SK-N-MC (cell line): ENCODE data around the gene SYT2.
"Not testable (repeated sequence)": the region's sequence is repeated elsewhere in the genome, so short reads cannot be mapped to it uniquely, and the experiment has no call there.

Source experiments
- DNase-seq: peaks from one replicate; pipeline ENCODE4 v3.0.0-alpha.2; 2011; ENCODE audit warnings: low read depth, low spot score
- H3K27ac ChIP-seq: fragments of 200-600 bp; sonication (generic); 2 replicates; pipeline ENCODE4 v1.5.1; 2016; ENCODE audit warnings: mixed run types
- H3K36me3 ChIP-seq: fragments of 200-600 bp; sonication (generic); 2 replicates; pipeline ENCODE4 v1.6.1; 2017; ENCODE audit warnings: antibody characterized with exemption, low read length, mixed read lengths; ENCODE audit not compliant: insufficient read depth
- H3K4me3 ChIP-seq: fragments of 200-600 bp; sonication (generic); 2 replicates; pipeline ENCODE4 v1.5.1; 2016
- H3K9ac ChIP-seq: fragments of 200-600 bp; sonication (generic); 2 replicates; pipeline ENCODE4 v1.8.0; 2017; ENCODE audit warnings: mixed run types, mixed read lengths; ENCODE audit not compliant: insufficient read length
- H3K9me3 ChIP-seq: fragments of 200-600 bp; sonication (generic); 2 replicates; pipeline ENCODE4 v1.6.1; 2017; ENCODE audit warnings: low read depth, mild to moderate bottlenecking, antibody characterized with exemption, low read length, moderate library complexity, mixed read lengths
- EZH2 ChIP-seq: fragments of 200-600 bp; sonication (generic); IDR thresholded peaks from one replicate; pipeline ENCODE4 v1.6.1; 2017; ENCODE audit warnings: antibody characterized with exemption
- FOXP2 ChIP-seq: optimal IDR thresholded peaks from 2 replicates; pipeline ENCODE3; 2011; ENCODE audit warnings: mild to moderate bottlenecking, moderate library complexity; ENCODE audit not compliant: insufficient read depth; ENCODE audit errors: extremely low read length, control extremely low read depth
- POLR2AphosphoS5 ChIP-seq: IDR thresholded peaks from 2 replicates; pipeline ENCODE4 v1.6.1; 2012; ENCODE audit warnings: mild to moderate bottlenecking, low read depth, low read length, borderline replicate concordance

Gene SYT2

GRCh38 chr1:202632241-202632640 lies 78.0 kb downstream of the SYT2 start:
- Histone ChIP-seq H3K27ac (no peak overlapping the region), H3K9ac (no peak overlapping the region), H3K4me3 (no peak overlapping the region), H3K36me3 (no peaks in the 10 kb centered on the region), H3K9me3 (no peaks in the 10 kb centered on the region)
- no peak for TF ChIP-seq POLR2AphosphoS5
- TF ChIP-seq EZH2, result no peak
- no peak for TF ChIP-seq FOXP2
- no peak for DNase-seq

DNA sequence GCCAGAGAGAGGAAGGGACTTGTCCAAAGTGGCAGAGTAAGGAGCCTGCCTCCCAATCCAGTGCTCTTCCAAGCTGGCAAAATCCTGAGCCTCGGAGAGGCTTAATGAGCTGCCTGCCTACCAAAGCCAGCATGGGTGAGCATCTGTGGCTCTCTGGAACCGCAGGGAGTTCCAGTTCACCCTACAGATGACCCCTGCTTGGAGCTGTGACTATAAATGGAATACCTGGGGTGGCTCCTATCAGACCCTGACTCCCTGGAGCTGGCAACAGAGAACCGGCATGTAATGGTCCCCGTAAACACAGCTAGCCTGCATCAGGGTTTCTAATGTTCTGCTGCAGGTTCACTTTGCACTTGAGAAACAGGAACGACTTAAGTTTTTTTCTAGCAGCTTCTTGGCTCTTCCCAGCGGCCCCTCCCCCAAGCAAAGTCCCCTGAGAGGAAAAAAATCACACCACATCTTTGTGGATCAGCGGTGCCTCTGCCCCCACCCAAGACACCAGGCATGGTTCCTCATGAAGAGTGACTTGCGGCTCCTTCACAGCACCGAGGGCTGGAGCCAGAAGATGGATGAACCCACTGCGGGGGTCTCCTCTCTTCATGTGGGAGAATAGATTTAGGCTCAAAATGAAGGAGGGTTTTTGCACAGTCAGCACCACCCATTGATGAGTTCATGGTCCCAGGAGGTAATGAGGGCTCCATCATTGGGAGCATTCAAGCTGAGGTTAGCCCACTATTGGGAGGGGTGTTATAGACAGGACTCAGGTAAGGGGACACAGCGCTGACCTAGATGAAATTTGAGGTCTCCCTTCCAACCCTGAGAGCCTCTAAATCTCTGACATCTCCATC lies 79.0 kb downstream of the SYT2 start:
- TF ChIP-seq FOXP2 (no peak), POLR2AphosphoS5 (no peak), EZH2 (no peak)
- Histone ChIP-seq H3K4me3 (no peak overlapping the region), H3K9me3 (no peaks in the 10 kb centered on the region), H3K27ac (no peak overlapping the region), H3K9ac (no peak overlapping the region), H3K36me3 (no peaks in the 10 kb centered on the region)
- no peak for DNase-seq

DNA sequence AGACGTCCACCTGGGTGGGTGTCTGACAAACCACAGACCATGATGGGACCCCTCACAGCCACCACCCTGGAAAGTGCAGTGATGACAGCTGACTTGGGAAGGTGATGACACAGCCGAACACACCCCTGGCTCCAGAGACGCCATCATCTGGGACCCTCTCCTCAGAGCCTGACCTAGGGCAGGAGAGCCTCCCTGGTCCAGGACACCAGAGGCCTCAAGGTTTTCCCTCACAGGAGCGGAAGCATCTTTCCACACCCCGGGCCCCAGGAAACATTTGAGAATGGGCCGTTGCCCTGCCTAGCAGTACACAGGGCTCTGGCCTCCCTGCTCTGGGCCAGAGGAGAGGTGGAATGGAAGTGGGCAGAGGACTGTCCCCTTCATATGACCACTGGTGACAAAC lies 79.7 kb downstream of the SYT2 start:
- Histone ChIP-seq H3K9ac (no peak overlapping the region), H3K4me3 (no peak overlapping the region)

DNA sequence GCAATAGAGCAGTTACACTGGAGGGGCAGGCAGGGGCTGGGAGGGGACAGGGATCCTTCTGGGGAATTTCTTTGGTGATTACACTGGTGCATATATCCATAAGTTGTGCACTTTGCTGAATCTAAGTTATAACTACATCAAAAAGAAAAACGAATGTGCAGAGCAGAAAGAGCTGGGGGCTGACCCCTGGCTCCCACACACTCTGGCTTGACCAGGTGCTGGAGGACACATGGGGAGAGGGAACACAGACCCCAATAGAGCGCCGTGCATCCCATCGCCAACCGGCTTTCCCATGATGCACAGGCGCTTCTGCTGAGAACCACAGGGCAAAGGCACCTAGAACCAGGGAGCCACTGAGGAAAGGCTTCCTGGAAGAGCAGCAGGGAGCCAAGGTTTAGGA lies 80.2 kb downstream of the SYT2 start:
- not testable (repeated sequence) for H3K4me3 ChIP-seq, H3K9me3 ChIP-seq, H3K36me3 ChIP-seq, DNase-seq, H3K27ac ChIP-seq, H3K9ac ChIP-seq

More for the DNA sequence above, 79.7 kb downstream of the SYT2 start:
- no peak overlapping the region for H3K27ac ChIP-seq
- no peaks in the 10 kb centered on the region for H3K36me3 ChIP-seq
- TF ChIP-seq POLR2AphosphoS5, result no peak
- no peak for TF ChIP-seq FOXP2
- no peak for TF ChIP-seq EZH2
- no peak for DNase-seq
- no peaks in the 10 kb centered on the region for H3K9me3 ChIP-seq

DNA sequence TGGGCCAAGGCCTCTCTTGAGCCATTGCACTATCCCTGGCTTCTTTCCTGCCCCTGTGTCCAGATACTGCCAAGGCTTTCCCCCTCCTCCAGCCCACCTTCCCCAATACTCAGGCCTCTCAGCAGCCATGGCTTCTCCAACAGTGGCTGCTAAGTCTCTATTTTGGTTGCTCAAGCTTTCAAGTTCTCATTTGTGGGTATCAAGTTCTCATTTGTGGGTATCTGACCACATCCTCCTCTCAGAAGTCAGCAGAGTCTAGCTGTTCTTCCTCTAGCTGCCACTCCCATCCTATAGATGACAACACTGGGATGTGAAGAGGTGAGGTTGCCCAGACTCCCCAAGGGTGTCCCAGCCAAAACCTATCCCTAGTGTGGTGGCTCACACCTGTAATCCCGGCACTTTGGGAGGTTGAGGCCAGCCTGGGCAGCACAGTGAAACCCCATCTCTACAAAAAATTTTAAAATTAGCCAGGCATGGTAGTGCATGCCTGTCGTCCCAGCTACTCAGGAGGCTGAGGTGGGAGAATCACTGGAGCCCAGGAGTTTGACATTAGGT lies 80.9 kb downstream of the SYT2 start:
- not testable (repeated sequence) for H3K9ac ChIP-seq, H3K36me3 ChIP-seq, H3K27ac ChIP-seq, H3K9me3 ChIP-seq, DNase-seq, H3K4me3 ChIP-seq

DNA sequence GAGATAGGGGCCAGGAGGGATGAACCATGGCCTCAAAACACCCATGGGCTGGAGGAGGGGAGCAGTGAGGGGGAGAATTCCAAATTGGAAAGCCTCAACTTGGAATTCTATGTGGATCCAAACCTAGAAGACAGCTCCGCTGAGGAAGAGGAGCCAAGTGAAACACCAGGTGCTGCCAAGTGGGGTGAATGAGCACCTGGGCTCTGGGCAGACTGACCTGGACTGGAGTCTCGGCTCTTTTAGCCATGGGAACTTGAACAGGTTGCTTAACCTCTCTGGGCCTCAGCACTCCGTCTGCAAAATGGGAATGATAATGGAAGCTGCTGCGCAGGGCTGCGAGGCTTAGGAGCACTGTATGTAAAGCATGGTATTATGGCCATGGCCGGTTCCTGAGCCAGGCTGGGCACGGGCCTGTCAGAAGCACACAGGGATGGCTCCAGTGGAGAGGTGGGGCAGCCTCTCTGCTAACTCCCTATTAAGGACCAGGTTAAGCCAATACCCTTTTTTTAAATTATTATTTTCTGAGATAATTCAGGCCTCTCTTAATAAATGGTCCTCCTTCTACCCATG lies 81.5 kb downstream of the SYT2 start:
- TF ChIP-seq FOXP2, result no peak
- Histone ChIP-seq H3K27ac (no peak overlapping the region), H3K9me3 (no peaks in the 10 kb centered on the region), H3K4me3 (no peak overlapping the region), H3K36me3 (no peaks in the 10 kb centered on the region), H3K9ac (no peak overlapping the region)
- DNase-seq, result no peak

DNA sequence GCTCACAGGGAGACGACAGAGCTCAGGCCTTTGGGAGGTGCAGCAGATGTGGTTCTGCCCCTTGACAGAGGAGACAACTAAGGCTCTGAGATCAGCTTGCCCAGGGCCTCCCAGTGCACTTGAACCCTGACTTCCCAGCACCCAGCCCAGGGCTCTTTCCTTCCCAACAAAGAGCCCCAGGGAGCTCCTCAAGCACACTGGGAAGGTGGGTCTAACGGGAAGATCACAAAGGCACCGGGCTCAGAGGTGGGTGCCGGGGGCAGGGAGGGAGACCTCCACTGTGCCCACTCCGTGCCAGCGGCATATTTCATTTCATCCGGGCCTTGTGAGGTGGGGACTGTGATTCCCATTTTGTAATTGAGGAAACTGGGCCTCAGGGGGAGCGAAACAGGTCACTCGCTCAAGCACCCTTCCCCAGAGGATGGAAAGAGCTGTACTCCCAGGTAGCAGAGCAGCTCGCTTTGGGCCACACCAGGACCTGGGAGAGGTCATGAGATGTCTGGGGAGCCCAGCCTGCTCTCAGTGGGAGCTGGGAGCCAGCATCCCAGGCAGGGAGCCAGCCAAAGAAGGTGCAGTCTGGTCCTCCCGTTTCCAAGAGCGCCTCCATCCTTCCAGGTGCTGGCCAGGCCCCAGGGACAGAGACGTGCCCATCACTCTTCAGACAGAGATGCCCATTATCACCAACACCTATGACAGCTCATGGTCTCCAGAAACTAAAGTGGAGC lies 82.3 kb downstream of the SYT2 start:
- H3K27ac ChIP-seq, result no peak overlapping the region
- no peak for DNase-seq
- TF ChIP-seq POLR2AphosphoS5 (no peak), FOXP2 (no peak), EZH2 (no peak)

GRCh38 chr1:202627036-202627435 lies 83.2 kb downstream of the SYT2 start:
- H3K36me3 ChIP-seq, H3K9me3 ChIP-seq, H3K9ac ChIP-seq, H3K27ac ChIP-seq: not testable (repeated sequence)
- peak; percentile 94 for TF ChIP-seq FOXP2
- H3K4me3 ChIP-seq, result peak overlapping the region; percentile 33; the same call in 1 of the 2 replicates
- peak; percentile 75 for DNase-seq

More for the DNA sequence above, 82.3 kb downstream of the SYT2 start:
- H3K9ac ChIP-seq, result no peak overlapping the region
- H3K9me3 ChIP-seq, result no peaks in the 10 kb centered on the region
- no peaks in the 10 kb centered on the region for H3K36me3 ChIP-seq
- H3K4me3 ChIP-seq, result no peak overlapping the region
